Gastroesophageal sphincter (tissue), 4 donors: Measurements from ENCODE around the gene TXNRD1. TPM values are rescaled to one million over a fixed set of nuclear protein-coding genes. Genes with fewer than 3 reads are reported as not detected.

Source experiments
- ATAC-seq: fragments of 150-250 bp; one replicate; pipeline ENCODE4 v1.9.1; 2016; ENCODE audit warnings: mild to moderate bottlenecking, moderate library complexity
- H3K27ac ChIP-seq, 4 donors: fragments of 200-600 bp; sonication (generic) in 3 of 4; 1 replicate in 3 of 4; 2 replicates in 1 of 4; pipeline ENCODE4 v1.5.1; 2016 to 2019
- H3K27me3 ChIP-seq: fragments of 200-600 bp; sonication (generic); one replicate; pipeline ENCODE4 v1.5.1; 2019
- H3K36me3 ChIP-seq, 2 donors: fragments of 200-600 bp; sonication (generic); one replicate each; pipeline ENCODE4 v1.5.1; 2019; ENCODE audit warnings: control low read depth in 1 of 2
- H3K4me1 ChIP-seq, 3 donors: fragments of 200-600 bp; sonication (generic); 1 replicate in 2 of 3; 2 replicates in 1 of 3; pipeline ENCODE4 v1.5.1; 2016 to 2019; ENCODE audit warnings: control low read depth in 2 of 3
- H3K4me3 ChIP-seq, 2 donors: fragments of 200-600 bp; sonication (generic); one replicate each; pipeline ENCODE4 v1.5.1; 2019; ENCODE audit warnings: mild to moderate bottlenecking in 1 of 2, moderate library complexity in 1 of 2
- H3K9me3 ChIP-seq, 3 donors: fragments of 200-600 bp; sonication (generic); one replicate each; pipeline ENCODE4 v1.5.1; 2017 to 2019; ENCODE audit warnings: control low read depth in 2 of 3
- CTCF ChIP-seq, 4 experiments: fragments of 200-600 bp in 2 of 4; fragments of 450-650 bp in 2 of 4; sonication (generic) in 1 of 4; IDR thresholded peaks; one replicate each; pipeline ENCODE4 v1.5.1; 2017 to 2019; ENCODE audit warnings: antibody characterized with exemption in 4 of 4, mild to moderate bottlenecking in 2 of 4, moderate library complexity in 2 of 4
- EP300 ChIP-seq: sonication (generic); formaldehyde crosslinking; IDR thresholded peaks from one replicate; pipeline ENCODE4 v1.6.1; 2017; ENCODE audit warnings: antibody characterized with exemption, mild to moderate bottlenecking
- POLR2A ChIP-seq, 2 donors: fragments of 450-650 bp; IDR thresholded peaks; one replicate each; pipeline ENCODE4 v1.6.1; 2017; ENCODE audit warnings: antibody characterized with exemption in 2 of 2, mild to moderate bottlenecking in 2 of 2, moderate library complexity in 1 of 2
- POLR2AphosphoS5 ChIP-seq: sonication (generic); formaldehyde crosslinking; IDR thresholded peaks from one replicate; pipeline ENCODE4 v1.6.1; 2017; ENCODE audit warnings: antibody characterized with exemption
- WGBS, 2 donors: methylation state at CpG; one replicate each; pipeline ENCODE4 v1.1.5; 2018; ENCODE audit warnings: low coverage in 1 of 2; 5-methylcytosine and 5-hydroxymethylcytosine counted together
- total RNA-seq, 4 donors: library from RNA; depleted of rRNA; stranded (reverse); fragments of >200 nt; gene quantifications; one replicate each; pipeline ENCODE4 v1.1.0, GENCODE V29; 2016

TXNRD1 gene
- total RNA-seq, 4 donors from 2014 or later, result 230 to 458 (median 305) TPM

- no peak for ATAC-seq
- Histone ChIP-seq H3K36me3 (no peaks in the 10 kb centered on the region), H3K27ac (no peak overlapping the region), H3K9me3 (no peaks in the 10 kb centered on the region), H3K4me3 (no peak overlapping the region), H3K27me3 (no peaks in the 10 kb centered on the region), H3K4me1 (peaks cover 0 to 13% (median 0%) of the 10 kb centered on the region in 3 donors)
- TF ChIP-seq POLR2AphosphoS5 (no peak), POLR2A (IDR thresholded peaks at IDR 0.05) (no peak), EP300 (no peak), CTCF (IDR thresholded peaks at IDR 0.05) (no peak)
- 92 to 96% methylated on average over 2 of the region's 2 CpGs for WGBS, 2 donors
These were observed 25.5 kb upstream of the TXNRD1 start for GRCh38 chr12:104189915-104190555.

- Histone ChIP-seq H3K4me1 (peaks cover 0 to 6% (median 0%) of the 10 kb centered on the region in 3 donors), H3K27me3 (no peaks in the 10 kb centered on the region)
These were observed 24.9 kb upstream of the TXNRD1 start for GRCh38 chr12:104190641-104191176.

GRCh38 chr12:104197264-104197663 is 18.3 kb upstream of the TXNRD1 start:
- ATAC-seq, result peak; percentile 83
- TF ChIP-seq EP300, result no peak
- TF ChIP-seq POLR2AphosphoS5, result peak; percentile 58
- Histone ChIP-seq H3K27me3 (no peaks in the 10 kb centered on the region), H3K9me3 (no peaks in the 10 kb centered on the region), H3K27ac (peak overlapping the region in 1 of 4 donors; percentile 4), H3K4me3 (no peak overlapping the region), H3K36me3 (no peaks in the 10 kb centered on the region), H3K4me1 (peaks cover 0 to 13% (median 0%) of the 10 kb centered on the region in 3 donors)
- WGBS, 2 donors, result 31 to 65% methylated on average over 2 of the region's 2 CpGs

More at GRCh38 chr12:104190641-104191176, 24.9 kb upstream of the TXNRD1 start:
- Histone ChIP-seq H3K9me3 (no peaks in the 10 kb centered on the region), H3K27ac (no peak overlapping the region), H3K36me3 (no peaks in the 10 kb centered on the region), H3K4me3 (no peak overlapping the region)
- 92 to 94% methylated on average over 3 of the region's 3 CpGs for WGBS, 2 donors
- ATAC-seq, result no peak
- TF ChIP-seq EP300 (no peak), CTCF (IDR thresholded peaks at IDR 0.05) (no peak), POLR2AphosphoS5 (no peak), POLR2A (IDR thresholded peaks at IDR 0.05) (no peak)

GRCh38 chr12:104199964-104200363 is 15.6 kb upstream of the TXNRD1 start:
- Histone ChIP-seq H3K27me3 (no peaks in the 10 kb centered on the region), H3K27ac (no peak overlapping the region), H3K9me3 (no peaks in the 10 kb centered on the region), H3K4me1 (peaks cover 0 to 13% (median 0%) of the 10 kb centered on the region in 3 donors), H3K4me3 (no peak overlapping the region), H3K36me3 (no peaks in the 10 kb centered on the region)
- TF ChIP-seq POLR2A (IDR thresholded peaks at IDR 0.05), result no peak
- no peak for TF ChIP-seq POLR2AphosphoS5
- no peak for TF ChIP-seq EP300
- no peak for TF ChIP-seq CTCF (IDR thresholded peaks at IDR 0.05)
- 67 to 83% methylated on average over 2 of the region's 2 CpGs for WGBS, 2 donors
- no peak for ATAC-seq

GRCh38 chr12:104201238-104202001 is 14.2 kb upstream of the TXNRD1 start:
- H3K9me3 ChIP-seq, result no peaks in the 10 kb centered on the region
- peaks cover 0 to 13% (median 0%) of the 10 kb centered on the region in 3 donors for H3K4me1 ChIP-seq
- no peak overlapping the region for H3K27ac ChIP-seq
- H3K27me3 ChIP-seq, result no peaks in the 10 kb centered on the region
- peak; percentile 67 for ATAC-seq
- H3K36me3 ChIP-seq, result no peaks in the 10 kb centered on the region
- H3K4me3 ChIP-seq, result no peak overlapping the region
- WGBS, 2 donors, result 26 to 38% methylated on average over 3 of the region's 3 CpGs
- TF ChIP-seq EP300, result no peak
- TF ChIP-seq POLR2A (IDR thresholded peaks at IDR 0.05), result no peak
- TF ChIP-seq CTCF (IDR thresholded peaks at IDR 0.05), result peak; percentile 53 to 86 (median 64)
- TF ChIP-seq POLR2AphosphoS5, result no peak
